HG03045 (cell line): ENCODE measurements around the gene CENATAC.
"Not testable (repeated sequence)": the region's sequence is repeated elsewhere in the genome, so short reads cannot be mapped to it uniquely, and the experiment has no call there.

ENCODE experiments used
- ATAC-seq: cut with Tn5 transposase; IDR thresholded peaks from one replicate; pipeline ENCODE4 v1.9.1; 2021; ENCODE audit warnings: mild to moderate bottlenecking, moderate library complexity; ENCODE audit not compliant: unreplicated experiment

The CENATAC gene

DNA sequence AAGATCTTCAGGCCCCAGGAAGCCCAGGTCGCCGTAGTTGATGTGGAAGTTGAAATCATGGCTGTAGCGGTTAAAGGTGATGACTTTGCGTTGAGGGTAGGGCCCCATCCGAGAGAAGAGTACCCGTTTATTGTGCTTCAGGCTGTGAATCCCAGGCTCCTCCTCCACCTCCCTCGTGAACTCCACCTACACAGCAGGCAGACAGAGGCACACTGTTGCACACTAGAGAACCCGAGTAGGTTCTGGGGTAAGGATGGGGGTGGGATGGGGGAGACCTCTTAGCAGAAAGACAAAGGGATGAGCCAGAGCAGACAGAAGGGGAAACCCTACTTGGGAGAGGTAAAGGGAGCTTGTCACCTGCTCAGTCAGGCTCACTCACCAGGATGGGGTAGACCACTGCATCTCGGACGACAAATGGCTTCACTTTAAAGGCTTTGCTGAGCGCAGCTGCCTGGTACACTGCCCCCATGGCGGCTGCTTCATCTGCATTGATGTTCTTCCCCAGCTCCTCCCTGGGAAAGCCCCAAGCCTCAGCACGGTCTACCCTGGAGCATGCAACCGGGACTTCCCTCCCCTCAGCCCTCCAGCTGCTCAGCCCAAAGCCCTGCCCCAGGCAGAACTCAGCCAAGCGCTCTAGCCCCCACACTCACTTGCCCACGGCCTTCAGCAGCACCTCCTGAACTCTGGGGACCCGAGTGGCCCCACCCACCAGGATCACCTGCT, 53.7 kb downstream of the CENATAC start:
- peak; percentile 51 for ATAC-seq

DNA sequence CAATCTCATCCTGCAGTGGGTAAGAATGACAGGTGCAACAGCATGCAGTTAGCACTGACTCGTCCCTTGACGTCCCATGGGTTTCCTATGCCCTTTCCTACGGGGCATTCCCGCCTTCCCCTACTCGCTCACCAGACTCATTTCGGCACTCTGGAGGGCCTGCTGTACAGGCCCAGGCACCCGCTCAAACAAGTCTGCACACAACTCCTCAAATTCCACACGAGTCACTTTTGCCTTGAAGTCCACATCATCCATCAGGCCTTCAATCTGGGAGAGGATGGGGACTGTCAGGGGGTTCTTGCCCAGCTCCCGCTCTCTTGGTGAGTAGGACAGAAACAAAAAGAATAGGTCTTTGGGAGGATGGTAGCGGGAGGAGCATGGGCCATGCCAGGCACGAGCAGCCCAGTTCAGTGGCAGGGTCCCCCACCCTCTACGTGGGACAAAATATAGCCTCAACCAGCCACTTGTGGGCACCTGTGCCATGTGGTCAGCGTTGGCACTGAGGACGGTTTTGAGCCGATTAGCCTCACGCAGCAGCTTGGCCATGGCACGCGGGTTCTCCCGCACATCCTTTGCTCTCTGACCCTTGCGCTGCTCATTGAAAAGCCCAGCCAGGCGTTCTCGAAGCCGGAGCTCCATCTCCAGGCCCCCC, 54.4 kb downstream of the CENATAC start:
- no peak for ATAC-seq

DNA sequence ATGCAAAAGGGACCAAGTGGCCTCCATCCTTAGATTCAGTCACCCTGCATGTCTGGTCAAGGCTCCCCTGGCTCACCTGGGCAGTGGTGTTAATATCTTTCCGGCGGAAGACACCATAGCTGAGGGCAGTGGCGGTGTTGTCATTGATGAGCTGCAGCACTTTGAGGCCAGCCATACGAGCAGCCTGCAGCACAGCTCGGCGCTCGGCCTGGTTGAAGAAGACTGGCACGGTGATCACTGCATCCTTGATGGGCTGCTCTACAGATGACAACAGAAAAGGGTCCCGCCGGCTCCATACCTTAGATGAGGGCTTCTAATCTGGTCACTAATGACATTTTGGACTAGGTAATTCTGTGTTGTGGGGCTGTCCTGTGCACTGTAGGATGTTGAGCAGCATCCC, 56.5 kb downstream of the CENATAC start:
- no peak for ATAC-seq

DNA sequence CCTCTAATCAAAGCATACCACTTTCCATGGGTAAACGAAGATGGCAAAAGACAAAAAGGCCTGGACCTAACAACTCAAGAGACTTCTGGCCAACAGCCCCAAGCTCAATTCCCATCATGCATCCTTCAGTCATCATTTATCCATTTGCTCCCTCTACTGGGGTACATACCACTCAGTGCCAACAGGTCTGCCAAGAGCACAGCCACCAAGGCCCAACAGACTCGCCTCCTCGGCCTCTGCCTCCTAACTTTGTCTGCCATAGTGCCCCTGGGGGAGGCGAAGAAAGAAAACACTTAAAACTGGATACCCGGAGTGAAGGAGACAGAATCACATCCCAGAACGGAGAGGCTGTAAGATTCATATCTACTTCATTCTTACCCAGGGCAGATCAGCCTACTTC, 58.0 kb downstream of the CENATAC start:
- no peak for ATAC-seq

DNA sequence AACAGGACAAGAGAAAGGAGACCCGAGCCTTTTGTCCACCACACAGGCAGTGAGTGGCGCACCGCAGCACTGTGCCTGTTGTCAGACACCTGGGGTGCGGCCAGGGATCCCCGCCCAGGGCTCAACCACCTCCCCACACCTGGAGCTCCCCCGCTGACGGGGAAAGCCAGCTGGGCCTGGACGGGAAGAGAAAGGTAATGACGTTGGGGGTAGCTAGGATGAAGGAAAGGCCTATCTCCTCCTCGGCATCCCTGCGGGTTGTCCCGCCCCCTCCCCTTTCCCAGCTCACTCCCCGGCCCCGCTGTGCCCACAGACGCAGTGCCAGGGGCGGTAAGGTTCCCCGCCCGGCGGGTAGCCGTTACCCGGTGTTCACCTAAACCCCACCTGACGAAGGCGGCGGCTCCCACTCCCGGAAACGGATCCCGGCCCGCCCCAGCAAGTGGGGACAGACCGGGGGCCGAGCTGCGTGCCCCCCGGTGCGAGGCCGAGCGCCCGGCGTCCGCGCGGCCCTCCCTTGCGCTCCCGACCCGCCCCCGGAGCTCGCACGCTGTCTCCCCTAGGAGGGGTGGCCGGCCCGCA, 58.6 kb downstream of the CENATAC start:
- ATAC-seq: peak; percentile 10

DNA sequence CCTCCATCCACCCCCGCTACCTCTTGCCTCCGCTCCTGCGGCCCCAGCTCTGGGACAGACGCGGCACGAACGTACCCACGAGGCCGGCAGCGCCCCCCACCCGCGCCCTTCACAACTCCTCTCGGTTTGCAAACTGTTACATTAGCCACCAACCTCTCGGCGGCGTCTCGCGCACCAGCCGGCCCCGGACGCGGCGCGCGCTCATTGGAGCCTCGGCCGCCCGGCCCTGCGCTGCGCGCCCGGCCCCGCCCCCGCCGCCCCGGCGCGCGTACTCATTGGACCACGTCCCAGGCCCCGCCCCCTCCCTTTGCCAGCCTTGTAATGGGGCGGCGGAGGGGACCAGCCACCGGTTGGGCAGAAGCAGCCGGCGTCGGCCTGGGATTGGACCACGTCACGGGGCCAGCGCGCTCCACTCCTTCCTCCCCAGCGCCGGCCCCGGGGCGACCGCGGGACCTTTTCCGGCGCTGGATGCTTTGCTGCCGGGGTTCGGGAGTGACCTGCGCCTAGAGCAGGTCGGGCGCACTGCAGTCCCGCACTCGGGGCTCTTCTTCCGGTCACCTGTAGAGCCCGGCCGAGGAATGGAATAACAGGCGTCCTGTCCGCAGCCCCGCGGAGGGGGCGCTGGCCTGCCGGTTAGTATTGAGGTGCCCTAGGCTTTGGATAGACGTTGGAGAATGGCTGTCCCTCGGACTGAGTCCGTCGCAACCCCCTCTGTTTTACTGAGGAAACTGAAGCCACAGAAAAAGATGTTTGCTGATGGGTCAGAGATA, 59.2 kb downstream of the CENATAC start, which contains the start of gene HYOU1:
HYOU1 (minus strand) TSS at position 206 of the 770 bp plus-strand sequence. CDS start 1,045 bp downstream, outside the sequence.
- ATAC-seq: peak; percentile 91

DNA sequence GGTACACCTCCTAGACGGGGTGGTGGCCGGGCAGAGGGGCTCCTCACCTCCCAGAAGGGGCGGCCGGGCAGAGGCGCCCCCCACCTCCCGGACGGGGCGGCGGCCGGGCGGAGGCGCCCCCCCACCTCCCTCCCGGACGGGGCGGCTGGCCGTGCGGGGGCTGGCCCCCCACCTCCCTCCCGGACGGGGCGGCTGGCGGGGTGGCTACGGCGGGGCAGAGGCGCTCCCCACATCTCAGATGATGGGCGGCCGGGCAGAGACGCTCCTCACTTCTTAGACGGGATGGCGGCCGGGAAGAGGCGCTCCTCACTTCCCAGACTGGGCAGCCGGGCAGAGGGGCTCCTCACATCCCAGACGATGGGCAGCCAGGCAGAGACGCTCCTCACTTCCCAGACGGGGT, 61.2 kb downstream of the CENATAC start:
- ATAC-seq: not testable (repeated sequence)

DNA sequence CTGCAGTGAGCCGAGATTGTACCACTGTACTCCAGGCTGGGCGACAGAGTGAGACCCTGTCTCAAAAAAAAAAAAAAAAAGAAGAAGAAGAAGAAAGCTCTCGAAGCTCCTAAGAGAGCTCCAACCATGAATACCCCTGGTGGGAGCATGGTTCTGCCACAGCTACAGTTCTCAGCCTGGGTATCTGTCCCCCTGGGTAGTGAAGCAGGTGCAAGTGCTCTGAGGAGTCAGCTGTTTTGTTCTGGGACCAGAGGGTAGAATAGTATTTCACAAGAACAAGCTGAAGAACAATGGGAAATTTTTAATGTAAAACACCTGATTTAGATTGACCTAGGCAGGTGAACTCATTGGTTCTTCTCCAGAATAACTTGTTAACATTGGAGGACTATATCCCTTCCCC, 63.3 kb downstream of the CENATAC start:
- ATAC-seq: no peak

DNA sequence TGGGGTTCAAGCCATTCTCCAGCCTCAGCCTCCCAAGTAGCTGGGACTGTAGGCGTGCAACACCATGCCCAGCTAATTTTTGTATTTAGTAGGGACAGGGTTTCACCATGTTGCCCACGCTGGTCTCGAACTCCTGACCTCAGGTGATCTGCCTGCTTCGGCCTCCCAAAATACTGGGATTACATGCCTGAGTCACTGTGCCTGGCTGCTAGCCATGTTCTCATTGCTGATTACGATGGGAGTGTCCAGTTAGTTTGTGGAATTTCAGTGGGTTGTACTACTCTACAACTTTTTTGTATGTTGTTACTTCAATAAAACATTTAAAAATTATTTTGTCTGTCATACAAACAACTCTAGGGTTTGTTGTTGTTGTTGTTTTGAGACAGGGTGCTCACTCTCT, 64.8 kb downstream of the CENATAC start:
- no peak for ATAC-seq

DNA sequence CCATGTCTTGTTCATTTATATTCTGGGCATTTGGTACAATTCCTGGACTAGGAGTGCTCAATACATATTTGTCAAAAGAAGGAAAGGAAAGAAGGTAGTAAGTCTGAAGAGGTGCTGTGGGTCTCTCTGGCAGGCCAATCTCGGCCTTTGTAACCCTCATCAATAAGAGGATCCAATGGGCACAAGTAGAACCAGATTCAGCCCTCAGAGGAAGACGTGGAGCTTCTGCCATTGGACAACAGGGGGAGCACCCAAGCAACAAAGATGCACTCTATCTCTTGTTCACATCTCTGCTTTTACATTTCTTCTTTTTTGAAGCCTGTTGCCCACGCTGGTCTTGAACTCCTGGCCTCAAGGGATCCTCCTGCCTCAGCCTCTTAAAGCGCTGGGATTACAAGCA, 67.4 kb downstream of the CENATAC start:
- ATAC-seq: no peak
